ENCODE data around the gene ITSN2. TPM values are rescaled to one million over a fixed set of nuclear protein-coding genes. Genes with fewer than 3 reads are reported as not detected.

The ITSN2 gene
- total RNA-seq, 2 experiments from 2014 or later, result 72.8 to 76.6 TPM

DNA sequence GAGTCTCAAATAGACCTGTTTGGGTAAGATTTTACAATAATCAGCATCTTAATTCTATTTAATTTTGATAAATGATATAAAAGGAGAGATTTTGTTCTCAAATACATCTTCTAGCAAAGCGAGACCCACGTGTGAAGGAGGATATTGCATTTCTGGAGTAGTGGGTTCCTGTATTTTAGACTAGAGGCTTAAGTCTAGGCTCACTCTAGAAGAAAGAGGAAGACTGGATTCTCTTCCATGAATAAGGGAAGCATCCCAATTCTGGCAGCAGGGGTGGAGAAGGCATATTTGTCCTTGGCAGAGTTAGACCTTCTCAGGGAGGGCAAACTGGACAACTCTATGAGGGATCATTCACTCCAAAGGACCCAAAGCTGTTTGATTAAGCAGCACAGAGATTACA, 196.7 kb downstream of the ITSN2 start:
- Mint-ChIP-seq H3K27me3 (peaks cover 4% of the 10 kb centered on the region), H3K27ac (no peak overlapping the region), H3K4me3 (no peak overlapping the region)

DNA sequence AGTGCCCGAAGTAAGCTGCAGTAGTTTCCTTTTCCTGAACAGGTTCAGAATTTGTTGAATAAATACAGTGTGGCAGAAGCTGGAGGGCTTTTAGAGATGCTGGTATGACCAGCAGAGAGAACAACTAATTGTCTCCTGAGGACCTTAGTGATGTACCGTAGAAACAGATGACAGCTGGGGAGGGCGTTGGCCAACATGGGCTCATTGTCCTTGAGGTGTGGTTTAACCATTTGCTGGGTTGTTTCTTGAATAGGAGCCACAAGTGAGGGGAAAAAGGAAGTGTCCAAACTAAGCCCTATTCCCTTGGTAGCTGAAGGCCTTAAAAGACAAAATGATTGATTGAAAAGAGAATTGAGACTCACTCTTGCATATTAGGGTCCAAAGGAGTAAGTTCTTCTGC, 197.2 kb downstream of the ITSN2 start:
- H3K9me3 Mint-ChIP-seq, result no peaks in the 10 kb centered on the region
- peaks cover 4% of the 10 kb centered on the region for H3K27me3 Mint-ChIP-seq
- ChIA-PET POLR2A (no interaction called here), CTCF (no interaction called here)
- no peak overlapping the region for H3K4me3 Mint-ChIP-seq
- H3K27ac Mint-ChIP-seq, result no peak overlapping the region
- no peak for DNase-seq
- no peaks in the 10 kb centered on the region for H3K4me1 Mint-ChIP-seq
- H3K36me3 Mint-ChIP-seq (ENCODE audit: low read depth), result no peaks in the 10 kb centered on the region

More for the DNA sequence above, 196.7 kb downstream of the ITSN2 start:
- ChIA-PET POLR2A (no interaction called here), CTCF (no interaction called here)
- no peak for DNase-seq
- H3K9me3 Mint-ChIP-seq, result no peaks in the 10 kb centered on the region
- no peaks in the 10 kb centered on the region for H3K4me1 Mint-ChIP-seq
- H3K36me3 Mint-ChIP-seq (ENCODE audit: low read depth), result no peaks in the 10 kb centered on the region

DNA sequence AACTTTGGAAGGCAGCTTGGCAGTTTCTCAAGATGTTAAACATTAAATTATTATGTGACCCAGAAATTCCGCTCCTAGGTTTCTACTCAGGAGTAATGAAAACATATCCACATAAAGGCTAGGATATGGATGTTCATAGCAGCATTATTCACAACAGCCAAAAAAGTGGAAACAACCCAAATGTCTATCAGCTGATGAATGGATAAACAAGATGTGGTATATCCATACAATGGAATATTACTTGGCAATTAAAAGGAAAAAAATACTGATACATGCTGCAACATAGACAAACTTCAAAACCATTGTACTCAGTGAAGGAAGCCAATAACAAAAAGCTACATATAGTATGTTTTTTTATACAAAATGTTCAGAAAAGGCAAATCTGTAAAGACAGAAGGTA, 197.8 kb downstream of the ITSN2 start:
- Mint-ChIP-seq H3K4me1 (no peaks in the 10 kb centered on the region), H3K4me3 (no peak overlapping the region), H3K9me3 (no peaks in the 10 kb centered on the region), H3K27ac (no peak overlapping the region), H3K27me3 (peaks cover 4% of the 10 kb centered on the region), H3K36me3 (ENCODE audit: low read depth) (no peaks in the 10 kb centered on the region)
- no peak for DNase-seq
- ChIA-PET POLR2A (no interaction called here), CTCF (no interaction called here)

DNA sequence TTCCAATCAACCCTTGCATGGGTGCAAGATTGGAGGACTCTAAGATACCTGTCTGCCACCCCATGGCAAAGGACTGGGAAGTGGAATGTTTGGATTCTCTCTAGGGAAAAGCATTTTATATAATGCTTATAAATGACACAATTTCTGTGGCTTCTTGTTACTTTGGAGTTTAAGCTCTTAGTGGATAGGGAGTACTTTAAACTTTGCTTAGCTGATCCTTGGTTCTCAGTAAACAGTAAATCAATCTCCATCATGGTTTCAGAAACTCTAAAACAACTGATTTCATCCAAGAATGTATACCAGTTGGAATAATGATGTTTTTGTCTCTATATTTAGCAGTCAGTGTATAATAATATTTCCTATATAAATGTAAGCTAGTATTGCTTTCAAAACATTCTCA, 199.6 kb downstream of the ITSN2 start:
- H3K27ac Mint-ChIP-seq, result no peak overlapping the region
- no peaks in the 10 kb centered on the region for H3K4me1 Mint-ChIP-seq
- CTCF ChIA-PET, result interaction anchor here (1.2 kb wide), 1 partner anchor 33 kb away, joined by 3 read pairs; no protein-coding TSS in a partner anchor
- H3K4me3 Mint-ChIP-seq, result no peak overlapping the region
- POLR2A ChIA-PET, result no interaction called here
- no peaks in the 10 kb centered on the region for H3K36me3 Mint-ChIP-seq (ENCODE audit: low read depth)
- no peaks in the 10 kb centered on the region for H3K9me3 Mint-ChIP-seq
- peaks cover 2% of the 10 kb centered on the region for H3K27me3 Mint-ChIP-seq
- no peak for DNase-seq

DNA sequence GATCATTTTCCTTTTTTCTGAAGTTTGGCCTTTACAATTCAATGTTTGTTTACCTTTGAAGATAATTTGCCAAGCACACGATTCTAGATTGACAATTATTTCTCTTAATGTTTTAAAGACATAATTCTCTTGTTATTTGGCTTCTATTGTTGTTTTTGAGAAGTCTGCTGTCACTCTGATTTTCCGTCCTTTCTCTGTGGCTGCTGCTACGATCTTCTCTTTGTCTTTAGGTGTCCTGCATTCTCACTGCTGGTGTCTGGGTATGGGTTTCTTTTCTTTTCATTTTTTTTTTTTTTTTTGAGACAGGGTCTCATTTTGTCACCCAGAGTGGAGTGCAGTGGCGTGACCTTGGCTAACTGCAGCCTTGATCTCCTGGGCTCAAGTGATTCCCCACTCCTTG, 200.6 kb downstream of the ITSN2 start:
- H3K9me3 Mint-ChIP-seq, result no peaks in the 10 kb centered on the region
- POLR2A ChIA-PET, result no interaction called here
- CTCF ChIA-PET, result no interaction called here
- no peaks in the 10 kb centered on the region for H3K4me1 Mint-ChIP-seq
- peaks cover 2% of the 10 kb centered on the region for H3K27me3 Mint-ChIP-seq
- DNase-seq, result no peak
- no peaks in the 10 kb centered on the region for H3K36me3 Mint-ChIP-seq (ENCODE audit: low read depth)
- H3K4me3 Mint-ChIP-seq, result no peak overlapping the region
- H3K27ac Mint-ChIP-seq, result no peak overlapping the region

DNA sequence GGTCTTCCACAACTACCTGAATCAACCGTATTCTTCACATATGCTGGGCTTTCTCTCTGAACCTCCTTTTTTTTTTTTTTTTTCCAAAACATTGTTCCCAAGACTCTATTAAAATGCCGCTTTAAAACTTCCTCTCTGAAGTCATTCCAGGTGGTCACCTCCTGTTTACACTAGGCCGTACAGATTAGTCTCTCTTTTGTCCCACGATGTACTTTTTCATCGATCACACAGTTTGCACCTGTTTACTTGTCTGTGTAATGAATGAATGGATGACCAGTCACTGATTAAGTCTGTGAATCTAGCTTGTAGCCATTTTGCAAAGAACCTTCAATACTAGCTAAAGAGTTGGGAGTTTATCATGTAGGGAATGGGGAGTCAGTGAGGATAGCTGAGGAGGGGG, 202.2 kb downstream of the ITSN2 start:
- ChIA-PET POLR2A (no interaction called here), CTCF (interaction anchor here (1.0 kb wide), 1 partner anchor 333 kb away, joined by 3 read pairs; no protein-coding TSS in a partner anchor)
- no peaks in the 10 kb centered on the region for H3K36me3 Mint-ChIP-seq (ENCODE audit: low read depth)
- no peak overlapping the region for H3K27ac Mint-ChIP-seq
- H3K27me3 Mint-ChIP-seq, result peaks cover 2% of the 10 kb centered on the region
- H3K4me3 Mint-ChIP-seq, result no peak overlapping the region
- H3K9me3 Mint-ChIP-seq, result no peaks in the 10 kb centered on the region
- no peaks in the 10 kb centered on the region for H3K4me1 Mint-ChIP-seq
- no peak for DNase-seq

DNA sequence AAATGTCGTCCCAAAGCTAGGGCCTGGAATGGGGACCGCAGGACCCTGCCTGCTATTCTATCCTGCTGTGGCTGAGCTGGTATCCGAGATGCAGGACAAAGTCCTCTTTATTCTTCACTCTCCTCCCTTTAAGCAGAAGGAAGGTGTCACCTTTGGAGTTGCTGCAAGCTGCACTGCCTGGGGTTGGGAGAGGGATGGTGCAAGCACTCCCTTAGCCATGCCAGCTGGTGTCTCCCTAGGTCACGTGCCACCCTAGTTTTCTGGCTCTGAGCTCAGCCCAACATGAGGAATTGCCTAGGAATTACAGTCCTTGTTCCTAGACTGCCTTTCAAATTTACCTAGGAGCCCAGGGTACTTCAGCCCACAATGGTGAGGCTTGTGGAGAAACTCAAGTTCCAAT, 206.9 kb downstream of the ITSN2 start:
- H3K9me3 Mint-ChIP-seq, result peaks cover 3% of the 10 kb centered on the region
- ChIA-PET CTCF (interaction anchor here (0.7 kb wide), 1 partner anchor 24 kb away, joined by 4 read pairs; no protein-coding TSS in a partner anchor), POLR2A (no interaction called here)
- DNase-seq, result no peak
- peaks cover 2% of the 10 kb centered on the region for H3K36me3 Mint-ChIP-seq (ENCODE audit: low read depth)
- no peaks in the 10 kb centered on the region for H3K4me1 Mint-ChIP-seq
- H3K27ac Mint-ChIP-seq, result no peak overlapping the region
- H3K27me3 Mint-ChIP-seq, result no peaks in the 10 kb centered on the region
- H3K4me3 Mint-ChIP-seq, result no peak overlapping the region

Other genes with a start within 250 kb of the ITSN2 start
- not detected for gene PFN4, start 237.2 kb downstream of the ITSN2 start, total RNA-seq
- 1 to 10 TPM; 7.9 to 8.7 TPM for gene FAM228B, start 237.1 kb downstream of the ITSN2 start, total RNA-seq
- gene FAM228A, start 185.5 kb downstream of the ITSN2 start, total RNA-seq, result under 1 TPM in 1 of 2 experiments, not detected in 1; 0.23 TPM
- gene NCOA1, start 130.7 kb upstream of the ITSN2 start, total RNA-seq, result 10 to 100 TPM; 18.4 to 22.8 TPM